Stimulated activated naive CD8-positive, alpha-beta T cell treated with anti-CD3 and anti-CD28 coated beads, Interleukin-15, Interleukin-2, amounts not matched to agents 100 U/mL and 50 U/mL, for 24 hours (primary cell): ENCODE data around the gene NISCH.

Source experiments
- ATAC-seq: fragments of 150-1000 bp; cut with Tn5 transposase; one replicate; pipeline ENCODE4 v1.10.0; 2021
- DNase-seq: peaks from one replicate; pipeline ENCODE4 v3.0.0; 2021

Gene NISCH

GRCh38 chr3:52541050-52541449 lies 85.6 kb downstream of the NISCH start:
- DNase-seq = no peak
- no peak for ATAC-seq
